Esophagus muscularis mucosa (tissue), 4 donors: ENCODE data around the gene DDX31. TPM values are rescaled to one million over a fixed set of nuclear protein-coding genes. Genes with fewer than 3 reads are reported as not detected.
"Not testable (repeated sequence)": the region's sequence is repeated elsewhere in the genome, so short reads cannot be mapped to it uniquely, and the experiment has no call there.

Source experiments
- DNase-seq: peaks from one replicate; pipeline ENCODE4 v3.0.0-alpha.2; 2017; ENCODE audit errors: extremely low spot score
- H3K27ac ChIP-seq, 4 donors: fragments of 200-600 bp; sonication (generic); replicated peaks in 1 of 4; 1 replicate in 3 of 4; 2 replicates in 1 of 4; pipeline ENCODE4 v1.5.1; 2016 to 2019; ENCODE audit warnings: mild to moderate bottlenecking in 1 of 4
- H3K27me3 ChIP-seq, 4 donors: fragments of 200-600 bp; sonication (generic); one replicate each; pipeline versions ENCODE4 v1.5.1 to v1.6.0; 2016 to 2019
- H3K36me3 ChIP-seq, 4 donors: fragments of 200-600 bp; sonication (generic); one replicate each; pipeline ENCODE4 v1.5.1; 2016 to 2019
- H3K4me1 ChIP-seq, 4 donors: fragments of 200-600 bp; sonication (generic); one replicate each; pipeline ENCODE4 v1.5.1; 2016 to 2019
- H3K4me3 ChIP-seq, 4 donors: fragments of 200-600 bp; sonication (generic); 1 replicate in 2 of 4; 2 replicates in 2 of 4; pipeline ENCODE4 v1.5.1; 2016 to 2019; ENCODE audit warnings: mild to moderate bottlenecking in 4 of 4, moderate library complexity in 1 of 4
- H3K9me3 ChIP-seq, 4 donors: fragments of 200-600 bp; sonication (generic); 1 replicate in 3 of 4; 2 replicates in 1 of 4; pipeline ENCODE4 v1.5.1; 2016 to 2019
- CTCF ChIP-seq, 3 experiments: fragments of 200-600 bp in 2 of 3; fragments of 450-650 bp in 1 of 3; sonication (generic) in 2 of 3; IDR thresholded peaks; one replicate each; pipeline ENCODE4 v1.5.1; 2017 to 2019; ENCODE audit warnings: antibody characterized with exemption in 3 of 3, mild to moderate bottlenecking in 2 of 3, moderate library complexity in 1 of 3
- EP300 ChIP-seq: sonication (generic); formaldehyde crosslinking; IDR thresholded peaks from one replicate; pipeline ENCODE4 v1.6.1; 2017; ENCODE audit warnings: antibody characterized with exemption
- POLR2A ChIP-seq: fragments of 450-650 bp; IDR thresholded peaks from one replicate; pipeline ENCODE4 v1.6.1; 2017; ENCODE audit warnings: antibody characterized with exemption, moderate library complexity, mild to moderate bottlenecking, low read depth
- POLR2AphosphoS5 ChIP-seq, 2 donors: sonication (generic); formaldehyde crosslinking; IDR thresholded peaks; one replicate each; pipeline ENCODE4 v1.6.1; 2017; ENCODE audit warnings: antibody characterized with exemption in 2 of 2
- WGBS: methylation state at CpG from one replicate; pipeline ENCODE4 v1.1.5; 2018; 5-methylcytosine and 5-hydroxymethylcytosine counted together
- intact Hi-C: fragments of 100-400 bp; cut with DNase I; formaldehyde crosslinking; loops from one replicate; pipeline ENCODE4 v1.15.1; 2023
- total RNA-seq, 4 donors: library from RNA; depleted of rRNA; stranded (reverse); fragments of >200 nt; gene quantifications; one replicate each; pipeline versions ENCODE4 v1.1.0 to v1.2.1, GENCODE V29; 2016

DDX31 gene
- total RNA-seq, 4 donors from 2014 or later = 6.6 to 7.8 (median 7.5) TPM

GRCh38 chr9:132571806-132572600 is 97.8 kb downstream of the DDX31 start:
- no peak for TF ChIP-seq CTCF (IDR thresholded peaks at IDR 0.05)
- no peak for TF ChIP-seq POLR2A
- TF ChIP-seq EP300 = no peak
- no peak for TF ChIP-seq POLR2AphosphoS5 (IDR thresholded peaks at IDR 0.05)
- peaks cover 0 to 85% (median 11%) of the 10 kb centered on the region in 4 donors for H3K27me3 ChIP-seq
- no peak overlapping the region for H3K4me3 ChIP-seq
- DNase-seq = no peak
- H3K36me3 ChIP-seq = no peaks in the 10 kb centered on the region
- no peaks in the 10 kb centered on the region for H3K4me1 ChIP-seq
- peaks cover 0 to 3% (median 0%) of the 10 kb centered on the region in 4 donors for H3K9me3 ChIP-seq
- intact Hi-C loops = loop anchor here (5.0 kb wide), 1 partner anchor 65 kb away; no protein-coding TSS in a partner anchor
- H3K27ac ChIP-seq = no peak overlapping the region
- WGBS = 83% methylated on average over 15 of the region's 15 CpGs

DNA sequence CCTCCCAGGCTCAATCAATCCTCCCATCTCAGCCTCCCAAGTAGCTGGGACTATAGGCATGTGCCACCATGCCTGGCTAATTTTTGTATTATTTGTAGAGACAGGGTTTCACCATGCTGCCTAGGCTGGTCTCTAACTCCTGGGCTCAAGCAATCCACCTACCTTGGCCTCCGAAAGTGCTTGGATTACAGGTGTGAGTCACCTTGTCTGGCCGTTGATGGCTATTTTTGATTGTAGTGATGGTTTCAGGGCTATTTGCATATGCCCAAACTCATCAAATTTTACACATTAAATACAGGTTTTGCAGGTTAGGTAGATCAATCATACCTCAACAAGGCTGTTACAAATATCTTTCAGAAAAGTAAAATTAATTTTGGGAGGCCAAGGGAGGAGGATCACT is 101.0 kb downstream of the DDX31 start:
- intact Hi-C loops, DNase-seq, H3K4me3 ChIP-seq, H3K4me1 ChIP-seq, H3K27ac ChIP-seq, H3K9me3 ChIP-seq, H3K36me3 ChIP-seq: not testable (repeated sequence)
- WGBS = 88% methylated on average over 2 of the region's 2 CpGs
- H3K27me3 ChIP-seq = peaks cover 0 to 77% (median 0%) of the 10 kb centered on the region in 4 donors

DNA sequence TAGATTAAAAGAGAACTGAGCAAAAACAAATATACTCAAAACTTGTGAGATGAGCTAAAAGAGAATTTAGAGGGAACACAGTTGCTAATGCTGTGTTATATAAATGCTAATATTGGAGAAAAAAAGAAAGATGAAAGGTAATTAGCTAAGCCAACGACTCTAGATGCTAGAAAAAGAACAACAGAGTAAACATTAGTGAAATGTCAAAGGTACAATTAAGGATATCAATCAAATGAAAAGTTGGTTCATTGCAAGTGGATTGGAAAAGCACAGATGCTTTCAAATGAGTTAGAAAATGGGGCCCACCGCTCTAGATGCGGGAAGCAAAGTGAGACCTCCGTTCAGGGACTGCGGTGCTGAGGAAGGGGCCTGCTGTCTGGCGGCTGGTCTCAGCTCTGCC is 105.3 kb downstream of the DDX31 start:
- peaks cover 0 to 75% (median 0%) of the 10 kb centered on the region in 4 donors for H3K27me3 ChIP-seq
- TF ChIP-seq CTCF (IDR thresholded peaks at IDR 0.05) (no peak), EP300 (no peak), POLR2AphosphoS5 (IDR thresholded peaks at IDR 0.05) (no peak), POLR2A (no peak)
- intact Hi-C loops = no loop called here
- peaks cover 0 to 4% (median 0%) of the 10 kb centered on the region in 4 donors for H3K4me1 ChIP-seq
- H3K27ac ChIP-seq = no peak overlapping the region
- H3K4me3 ChIP-seq = no peak overlapping the region
- no peak for DNase-seq
- H3K36me3 ChIP-seq = no peaks in the 10 kb centered on the region
- WGBS = 84% methylated on average over 6 of the region's 6 CpGs
- H3K9me3 ChIP-seq = peaks cover 0 to 3% (median 0%) of the 10 kb centered on the region in 4 donors

- Histone ChIP-seq H3K27ac (no peak overlapping the region), H3K9me3 (peaks cover 0 to under 1% (median 0%) of the 10 kb centered on the region in 4 donors), H3K4me3 (no peak overlapping the region), H3K36me3 (no peaks in the 10 kb centered on the region), H3K27me3 (peaks cover 0 to 78% (median 0%) of the 10 kb centered on the region in 4 donors), H3K4me1 (peaks cover 0 to 4% (median 0%) of the 10 kb centered on the region in 4 donors)
- intact Hi-C loops = no loop called here
- WGBS = 35% methylated on average over 4 of the region's 4 CpGs
- no peak for DNase-seq
- TF ChIP-seq POLR2A (no peak), EP300 (no peak), POLR2AphosphoS5 (IDR thresholded peaks at IDR 0.05) (no peak), CTCF (IDR thresholded peaks at IDR 0.05) (no peak)
Measured at GRCh38 chr9:132562306-132562573, 107.5 kb downstream of the DDX31 start.

DNA sequence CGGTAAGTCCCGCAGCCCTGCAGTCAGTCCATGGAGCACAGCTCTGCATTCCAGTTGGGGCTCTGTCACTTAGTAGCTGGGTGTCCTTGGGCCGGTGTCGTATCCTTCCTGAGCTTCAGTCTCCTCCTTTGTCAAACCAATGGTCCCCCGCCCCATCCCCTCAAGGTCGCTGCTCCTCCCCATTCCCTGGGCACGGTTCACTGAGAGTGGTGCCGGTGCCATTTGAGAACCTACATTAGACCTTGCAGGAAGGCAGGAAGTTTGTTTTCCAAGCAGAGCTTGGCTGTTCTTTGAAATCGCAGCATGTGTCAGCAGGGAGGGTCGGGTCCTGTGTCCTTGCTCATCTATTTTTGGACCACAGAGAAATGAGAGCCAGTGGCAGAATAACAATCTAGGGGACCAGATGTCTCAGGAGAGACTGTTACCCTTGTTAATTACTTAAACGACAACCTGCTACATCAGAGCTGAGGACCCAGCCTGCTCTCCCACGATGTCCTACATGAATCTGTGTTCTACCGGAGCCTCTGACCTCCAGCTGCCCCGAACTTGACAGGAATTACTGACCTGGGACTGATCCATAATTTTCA is 109.1 kb downstream of the DDX31 start:
- Histone ChIP-seq H3K9me3 (no peaks in the 10 kb centered on the region), H3K27me3 (peaks cover 0 to 77% (median 0%) of the 10 kb centered on the region in 4 donors), H3K4me1 (peaks cover 0 to 4% (median 0%) of the 10 kb centered on the region in 4 donors), H3K27ac (no peak overlapping the region), H3K36me3 (no peaks in the 10 kb centered on the region), H3K4me3 (no peak overlapping the region)
- intact Hi-C loops = no loop called here
- WGBS = 32% methylated on average over 14 of the region's 14 CpGs
- TF ChIP-seq EP300 = no peak
- no peak for TF ChIP-seq CTCF (IDR thresholded peaks at IDR 0.05)
- TF ChIP-seq POLR2A = no peak
- DNase-seq = no peak
